SK-N-SH (cell line): ENCODE data around the gene HSD17B4. TPM values are rescaled to one million over a fixed set of nuclear protein-coding genes. Genes with fewer than 3 reads are reported as not detected.

Experiments used
- CTCF ChIA-PET: fragments of 300-600, 350-600 bp; formaldehyde crosslinking; extraction: SDS; loops from one replicate; lab custom pipeline; 2021; lab: Yijun Ruan, JAX
- POLR2A ChIA-PET: fragments of 350-600 bp; sonication (Branson Sonifier 250); formaldehyde crosslinking; extraction: SDS; loops from one replicate; lab custom pipeline; 2020; ENCODE audit warnings: antibody characterized with exemption, inconsistent platforms; lab: Yijun Ruan, JAX
- DNase-seq: peaks from one replicate; pipeline ENCODE4 v3.0.0; 2012
- H2AFZ ChIP-seq: fragments of 200-600 bp; sonication (generic); 2 replicates; pipeline ENCODE4 v1.8.1; 2016; ENCODE audit warnings: antibody characterized with exemption, mild to moderate bottlenecking, low read depth
- H3F3A ChIP-seq: fragments of 200-600 bp; sonication (generic); replicated peaks from 2 replicates; pipeline ENCODE3; 2016; ENCODE audit warnings: antibody characterized with exemption, mild to moderate bottlenecking; ENCODE audit not compliant: insufficient read depth
- H3K27ac ChIP-seq, 2 experiments: fragments of 200-500 bp in 1 of 2; fragments of 200-600 bp in 1 of 2; sonication (Bioruptor generic) in 1 of 2; sonication (generic), shearing (Covaris generic) in 1 of 2; 2 replicates each; pipeline versions ENCODE4 v1.5.1 to v1.6.1; 2014 to 2016; ENCODE audit warnings: low read depth in 2 of 2, inconsistent platforms in 1 of 2, low read length in 1 of 2, mild to moderate bottlenecking in 1 of 2, mixed read lengths in 1 of 2
- H3K27me3 ChIP-seq: fragments of 200-600 bp; sonication (generic), shearing (Covaris generic); 2 replicates; pipeline ENCODE4 v1.6.1; 2016; ENCODE audit warnings: mixed run types; ENCODE audit not compliant: insufficient read depth
- H3K36me3 ChIP-seq, 2 experiments: fragments of 200-500 bp in 1 of 2; fragments of 200-600 bp in 1 of 2; sonication (Bioruptor generic) in 1 of 2; sonication (generic) in 1 of 2; replicated peaks in 1 of 2; 2 replicates each; pipeline versions ENCODE3 to v1.5.1; 2014 to 2016; ENCODE audit warnings: low read length in 1 of 2, mild to moderate bottlenecking in 1 of 2; ENCODE audit not compliant: insufficient read depth in 2 of 2, control insufficient read depth in 1 of 2
- H3K4me1 ChIP-seq, 2 experiments: fragments of 200-500 bp in 1 of 2; fragments of 200-600 bp in 1 of 2; sonication (Bioruptor generic) in 1 of 2; sonication (generic), shearing (Covaris generic) in 1 of 2; 2 replicates each; pipeline versions ENCODE4 v1.5.1 to v1.6.1; 2014 to 2016; ENCODE audit warnings: low read depth in 1 of 2, low read length in 1 of 2, mixed run types in 1 of 2; ENCODE audit not compliant: insufficient read depth in 2 of 2, control insufficient read depth in 1 of 2
- H3K4me2 ChIP-seq: fragments of 200-600 bp; sonication (generic), shearing (Covaris generic); 2 replicates; pipeline ENCODE4 v1.6.1; 2017; ENCODE audit warnings: mixed run types
- H3K4me3 ChIP-seq, 2 experiments: fragments of 200-500 bp in 1 of 2; fragments of 200-600 bp in 1 of 2; sonication (Bioruptor generic) in 1 of 2; sonication (generic), shearing (Covaris generic) in 1 of 2; 2 replicates each; pipeline versions ENCODE4 v1.5.1 to v1.8.1; 2014 to 2016; ENCODE audit warnings: low read depth in 2 of 2, inconsistent platforms in 1 of 2, low read length in 1 of 2, mild to moderate bottlenecking in 1 of 2, mixed read lengths in 1 of 2, moderate library complexity in 1 of 2
- H3K79me2 ChIP-seq: fragments of 200-600 bp; sonication (generic); 2 replicates; pipeline ENCODE4 v1.8.1; 2017; ENCODE audit warnings: mild to moderate bottlenecking; ENCODE audit not compliant: insufficient read depth
- H3K9ac ChIP-seq: fragments of 200-600 bp; sonication (generic); 2 replicates; pipeline ENCODE4 v1.6.1; 2017; ENCODE audit warnings: mixed run types
- H3K9me2 ChIP-seq: fragments of 200-600 bp; sonication (generic); 2 replicates; pipeline ENCODE4 v1.6.1; 2017; ENCODE audit warnings: mixed run types
- H3K9me3 ChIP-seq: fragments of 200-600 bp; sonication (generic); 2 replicates; pipeline ENCODE4 v1.6.1; 2017; ENCODE audit warnings: mixed run types, mild to moderate bottlenecking, moderate library complexity
- H4K20me1 ChIP-seq: fragments of 200-600 bp; sonication (generic); 2 replicates; pipeline ENCODE4 v1.6.1; 2017; ENCODE audit warnings: mild to moderate bottlenecking, mixed run types; ENCODE audit not compliant: insufficient read depth
- CTCF ChIP-seq: fragments of 200-600 bp; sonication (generic); IDR thresholded peaks from 2 replicates; pipeline ENCODE4 v1.6.1; 2017; ENCODE audit warnings: antibody characterized with exemption, mild to moderate bottlenecking, moderate library complexity
- EZH2phosphoT487 ChIP-seq: fragments of 200-600 bp; sonication (generic); IDR thresholded peaks from 2 replicates; pipeline ENCODE4 v1.6.1; 2017; ENCODE audit warnings: low read depth, mixed run types, mild to moderate bottlenecking, antibody characterized with exemption, moderate library complexity, borderline replicate concordance
- FOXJ3 ChIP-seq: sonication (generic); formaldehyde crosslinking; IDR thresholded peaks from 2 replicates; pipeline ENCODE4 v1.5.1; 2020; ENCODE audit warnings: mild to moderate bottlenecking, missing genetic modification reagents
- FOXM1 ChIP-seq: IDR thresholded peaks from 2 replicates; pipeline ENCODE4 v1.4.0; 2012; ENCODE audit warnings: low read depth, mild to moderate bottlenecking
- NFIC ChIP-seq: IDR thresholded peaks from 2 replicates; pipeline ENCODE4 v1.4.0; 2012; ENCODE audit warnings: borderline replicate concordance
- RCOR1 ChIP-seq: fragments of 150-350 bp; IDR thresholded peaks from 2 replicates; pipeline ENCODE4 v1.6.1; 2017; ENCODE audit warnings: antibody characterized with exemption, low read length
- REST ChIP-seq: IDR thresholded peaks from 2 replicates; pipeline ENCODE4 v1.6.1; 2012; ENCODE audit warnings: mild to moderate bottlenecking, low read depth, low read length, moderate library complexity
- SIN3A ChIP-seq: IDR thresholded peaks from 2 replicates; pipeline ENCODE4 v1.6.1; 2012; ENCODE audit warnings: low read depth, mild to moderate bottlenecking, low read length, moderate library complexity, borderline replicate concordance
- TAF1 ChIP-seq: IDR thresholded peaks from 2 replicates; pipeline ENCODE4 v1.6.1; 2012; ENCODE audit warnings: low read depth, mild to moderate bottlenecking, low read length, moderate library complexity, borderline replicate concordance
- TCF12 ChIP-seq: IDR thresholded peaks from 2 replicates; pipeline ENCODE4 v1.4.0; 2012
- USF2 ChIP-seq: fragments of 150-350 bp; IDR thresholded peaks from 2 replicates; pipeline ENCODE4 v1.6.1; 2017; ENCODE audit warnings: antibody characterized with exemption, low read length, low read depth, borderline replicate concordance
- WGBS: methylation state at CpG from one replicate; pipeline ENCODE4 v1.1.6; 2017; ENCODE audit warnings: low lambda C conversion rate; 5-methylcytosine and 5-hydroxymethylcytosine counted together
- polyA plus RNA-seq, 3 experiments: library from polyadenylated mRNA; depleted of rRNA; stranded (reverse); fragments of >200 nt; gene quantifications; 2 replicates each; pipeline ENCODE4 v1.2.3, GENCODE V29; 2012
- small RNA-seq, 7 experiments: library from RNA; depleted of rRNA; stranded (forward); fragments of <200 nt; gene quantifications; one replicate each; pipeline ENCODE3, GENCODE V24; 2012

HSD17B4 gene
- polyA plus RNA-seq, 1 of the 3 experiments (the other 2 are of a cell fraction) = 119 TPM

GRCh38 chr5:119583684-119584083, 131.4 kb downstream of the HSD17B4 start:
- Histone ChIP-seq H3K9ac (no peak overlapping the region), H3K9me3 (no peaks in the 10 kb centered on the region)
- 7% methylated on average over 3 of the region's 3 CpGs for WGBS

More at GRCh38 chr5:119583684-119584083, 131.4 kb downstream of the HSD17B4 start:
- no peaks in the 10 kb centered on the region for H3K4me1 ChIP-seq
- H2AFZ ChIP-seq = no peak overlapping the region
- CTCF ChIA-PET = no interaction called here
- H3K27ac ChIP-seq = no peak overlapping the region
- no peaks in the 10 kb centered on the region for H3F3A ChIP-seq
- DNase-seq = no peak
- no peaks in the 10 kb centered on the region for H3K36me3 ChIP-seq
- H3K4me2 ChIP-seq = no peak overlapping the region
- no peaks in the 10 kb centered on the region for H3K9me2 ChIP-seq
- H3K79me2 ChIP-seq = no peaks in the 10 kb centered on the region
- TF ChIP-seq CTCF = no peak
- TF ChIP-seq USF2 = no peak
- TF ChIP-seq FOXM1 = no peak
- TF ChIP-seq TAF1 = no peak
- no peak for TF ChIP-seq EZH2phosphoT487
- TF ChIP-seq REST = no peak
- no peak for TF ChIP-seq SIN3A
- no peak for TF ChIP-seq TCF12
- no peak for TF ChIP-seq RCOR1
- TF ChIP-seq NFIC = no peak
- TF ChIP-seq FOXJ3 = no peak
- no peak overlapping the region for H3K4me3 ChIP-seq
- no peaks in the 10 kb centered on the region for H4K20me1 ChIP-seq
- no peaks in the 10 kb centered on the region for H3K27me3 ChIP-seq
- POLR2A ChIA-PET = no interaction called here

Small RNA genes lying within 50 kb of the gene (small RNA-seq; reads per million reads assigned to genes)
- gene RNA5SP190 = 0 to 12.7 (median 1.1) reads per million in 7 experiments

Other genes starting within 250 kb of the HSD17B4 start
- 28.3 and 31.3 TPM in 2 replicates for gene TNFAIP8, start 96.5 kb upstream of the HSD17B4 start, polyA plus RNA-seq (2012; rRNA removed)
- not detected in 2 replicates for gene FAM170A, start 177.1 kb downstream of the HSD17B4 start, polyA plus RNA-seq (2012; rRNA removed)